ENCODE data around the gene SIT1.
A peak's percentile ranks its signal among the peaks of the same experiment; 100 is the strongest.

The SIT1 gene

DNA sequence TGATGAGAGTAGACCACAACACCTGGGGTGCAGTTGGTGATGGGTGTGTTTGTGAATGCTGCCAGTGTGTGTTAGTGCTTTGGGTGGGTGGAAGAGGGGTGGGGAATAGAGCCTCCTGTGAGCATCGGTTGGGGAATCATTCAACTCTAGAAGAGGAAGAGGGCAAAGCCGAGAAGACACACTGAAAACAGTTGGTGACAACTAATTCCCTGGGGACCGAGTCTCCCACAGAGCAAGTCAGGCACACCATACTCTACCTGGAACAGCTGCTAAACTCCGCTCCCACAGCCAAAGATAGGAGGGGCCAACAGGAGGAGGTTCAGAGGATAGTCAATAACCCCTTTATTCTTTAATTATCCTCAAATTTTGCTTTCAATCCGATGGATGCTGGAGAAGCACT lies 15.8 kb upstream of the SIT1 start:
- H3K4me3 ChIP-seq (ENCODE audit: low read length) = no peak overlapping the region
- H3K9me3 ChIP-seq (replicated peaks; ENCODE audit: low read length) = no peaks in the 10 kb centered on the region
- H3K36me3 ChIP-seq (ENCODE audit: insufficient read depth, low read length) = peaks cover 7% of the 10 kb centered on the region
- peaks cover 23% of the 10 kb centered on the region for H3K4me1 ChIP-seq (ENCODE audit: control insufficient read depth, insufficient read depth, low read length)
- no peak overlapping the region for H3K9ac ChIP-seq (ENCODE audit: low read depth, low read length)
- no peaks in the 10 kb centered on the region for H3K27me3 ChIP-seq (ENCODE audit: control insufficient read depth, insufficient read depth, low read length)
- no peak overlapping the region for H3K4me2 ChIP-seq (ENCODE audit: low read length)

DNA sequence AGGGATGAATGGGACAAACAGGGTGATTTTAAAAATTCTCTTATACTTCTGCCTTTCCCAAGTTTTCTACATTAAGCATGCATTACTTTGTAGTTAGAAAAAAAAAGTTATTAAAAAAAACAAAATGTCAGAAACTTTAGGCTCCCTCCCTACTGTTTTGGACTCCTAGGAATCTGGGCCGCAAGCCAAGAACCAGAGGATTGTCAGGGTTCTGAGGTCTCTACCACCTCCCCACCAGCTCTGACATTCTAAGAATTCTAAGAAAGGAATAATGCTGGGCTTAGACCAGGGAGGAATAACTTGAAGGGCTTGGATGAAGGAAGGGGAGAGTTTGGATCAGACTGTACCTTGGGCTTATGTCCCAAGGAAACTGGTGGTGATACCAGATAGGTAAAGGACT lies 15.3 kb upstream of the SIT1 start:
- no peaks in the 10 kb centered on the region for H3K27me3 ChIP-seq (ENCODE audit: control insufficient read depth, insufficient read depth, low read length)
- H3K9ac ChIP-seq (ENCODE audit: low read depth, low read length) = no peak overlapping the region
- peaks cover 26% of the 10 kb centered on the region for H3K4me1 ChIP-seq (ENCODE audit: control insufficient read depth, insufficient read depth, low read length)
- H3K9me3 ChIP-seq (replicated peaks; ENCODE audit: low read length) = no peaks in the 10 kb centered on the region
- H3K4me2 ChIP-seq (ENCODE audit: low read length) = no peak overlapping the region
- H3K36me3 ChIP-seq (ENCODE audit: insufficient read depth, low read length) = peaks cover 7% of the 10 kb centered on the region
- H3K4me3 ChIP-seq (ENCODE audit: low read length) = no peak overlapping the region

DNA sequence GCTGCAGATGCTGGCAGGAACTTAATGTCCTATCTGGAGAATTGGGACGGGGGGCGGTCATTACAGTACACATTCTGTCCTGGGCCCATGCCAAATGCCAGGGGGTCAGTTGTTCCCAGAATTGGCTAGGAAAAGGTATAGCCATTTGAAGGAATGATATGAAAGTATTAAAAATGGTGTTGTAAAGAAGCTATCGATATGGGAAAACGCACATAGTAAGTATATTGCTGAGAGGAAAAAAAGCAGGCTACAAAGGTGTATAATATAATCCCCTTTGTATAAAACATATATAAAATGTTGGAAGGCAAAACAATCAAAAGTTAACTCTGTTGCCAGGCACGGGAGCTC lies 14.7 kb upstream of the SIT1 start:
- Histone ChIP-seq H3K27me3 (ENCODE audit: control insufficient read depth, insufficient read depth, low read length) (no peaks in the 10 kb centered on the region), H3K9me3 (replicated peaks; ENCODE audit: low read length) (no peaks in the 10 kb centered on the region), H3K4me3 (ENCODE audit: low read length) (peak overlapping the region; percentile 75), H3K36me3 (ENCODE audit: insufficient read depth, low read length) (peaks cover 11% of the 10 kb centered on the region), H3K4me1 (ENCODE audit: control insufficient read depth, insufficient read depth, low read length) (peaks cover 32% of the 10 kb centered on the region), H3K4me2 (ENCODE audit: low read length) (peak overlapping the region; percentile 91), H3K9ac (ENCODE audit: low read depth, low read length) (peak overlapping the region; percentile 74)

DNA sequence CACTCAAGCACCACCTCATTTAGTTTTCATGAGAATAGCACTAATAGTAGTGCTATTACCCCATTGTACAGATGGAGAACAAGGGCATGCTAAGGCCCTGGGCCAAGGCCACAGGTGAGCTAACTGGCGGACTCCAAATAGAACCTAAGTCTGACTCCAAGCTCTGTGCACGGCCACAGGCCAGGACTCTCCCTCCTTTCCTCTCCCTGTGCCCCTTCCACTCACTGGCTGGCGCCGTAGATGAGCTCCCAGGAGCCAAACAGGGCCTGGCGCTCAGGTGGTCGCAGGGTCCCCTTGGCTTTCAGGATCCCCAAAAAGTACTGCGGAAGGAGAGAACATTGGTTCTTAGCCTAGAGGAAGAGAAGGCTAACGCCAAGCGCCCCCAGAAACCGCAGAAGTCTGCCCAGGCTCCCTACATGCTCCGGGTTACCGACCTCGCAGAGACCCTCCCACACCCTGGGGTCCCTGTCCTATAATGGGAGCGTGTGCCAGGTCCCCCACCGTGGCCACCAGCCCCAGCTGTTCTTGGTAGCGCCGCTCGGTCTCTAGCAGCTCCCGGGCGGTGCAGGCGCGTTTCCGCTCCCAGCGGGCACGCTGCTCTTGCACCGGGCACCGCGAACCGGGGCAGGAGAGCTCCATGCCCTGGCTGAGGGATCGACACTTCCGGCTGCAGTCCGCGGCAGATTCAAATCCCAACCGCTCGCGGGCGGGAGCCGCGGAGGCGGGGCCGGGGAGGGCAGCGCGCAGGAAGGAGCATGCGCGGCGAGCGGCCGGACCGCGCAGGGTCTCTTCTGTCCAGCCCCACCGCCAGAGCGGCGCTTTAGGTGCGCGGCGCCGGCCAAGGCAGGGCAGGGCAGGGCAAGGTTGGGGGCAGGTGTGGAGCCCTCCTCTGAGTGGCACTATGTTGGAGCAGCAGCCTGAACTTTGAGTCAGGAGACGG lies 14.1 kb upstream of the SIT1 start, which contains the start of gene ARHGEF39:
TSS of gene ARHGEF39 (minus strand) at position 665 of the 940 bp plus-strand sequence. CDS start at position 639, 26 bp downstream.
- peak within 1 kb of the TSS; percentile 74 for H3K9ac ChIP-seq (ENCODE audit: low read depth, low read length)
- H3K4me2 ChIP-seq (ENCODE audit: low read length) = peak within 1 kb of the TSS; percentile 91
- H3K4me3 ChIP-seq (ENCODE audit: low read length) = peak within 1 kb of the TSS; percentile 75
- no peaks in the 10 kb centered on the region for H3K9me3 ChIP-seq (replicated peaks; ENCODE audit: low read length)
- H3K27me3 ChIP-seq (ENCODE audit: control insufficient read depth, insufficient read depth, low read length) = no peaks in the 10 kb centered on the region
- H3K36me3 ChIP-seq (ENCODE audit: insufficient read depth, low read length) = peaks cover 16% of the 10 kb centered on the region
- peaks cover 32% of the 10 kb centered on the region for H3K4me1 ChIP-seq (ENCODE audit: control insufficient read depth, insufficient read depth, low read length)

DNA sequence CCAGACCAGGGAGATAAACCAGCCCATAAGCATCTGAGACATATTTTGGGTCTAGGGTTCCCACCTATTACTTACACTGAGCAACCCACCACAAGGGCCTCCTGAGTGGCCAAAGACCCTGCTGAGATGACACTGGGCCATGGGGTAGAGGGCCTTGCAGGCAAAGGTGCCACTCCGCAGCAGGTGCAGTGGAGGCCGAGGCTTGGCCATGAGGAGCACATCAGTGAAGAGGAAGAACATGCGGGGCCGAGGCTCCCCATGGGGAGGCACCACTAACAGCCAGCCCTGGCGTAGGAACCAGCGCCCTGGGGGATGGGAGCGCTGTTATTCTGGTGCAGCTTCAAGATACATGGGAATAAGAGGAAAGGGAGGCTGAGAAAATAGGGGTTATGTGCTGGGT lies 11.7 kb upstream of the SIT1 start:
- Histone ChIP-seq H3K9ac (ENCODE audit: low read depth, low read length) (no peak overlapping the region), H3K36me3 (ENCODE audit: insufficient read depth, low read length) (peaks cover 16% of the 10 kb centered on the region), H3K27me3 (ENCODE audit: control insufficient read depth, insufficient read depth, low read length) (no peaks in the 10 kb centered on the region), H3K4me2 (ENCODE audit: low read length) (no peak overlapping the region), H3K4me3 (ENCODE audit: low read length) (no peak overlapping the region), H3K9me3 (replicated peaks; ENCODE audit: low read length) (no peaks in the 10 kb centered on the region), H3K4me1 (ENCODE audit: control insufficient read depth, insufficient read depth, low read length) (peaks cover 42% of the 10 kb centered on the region)

DNA sequence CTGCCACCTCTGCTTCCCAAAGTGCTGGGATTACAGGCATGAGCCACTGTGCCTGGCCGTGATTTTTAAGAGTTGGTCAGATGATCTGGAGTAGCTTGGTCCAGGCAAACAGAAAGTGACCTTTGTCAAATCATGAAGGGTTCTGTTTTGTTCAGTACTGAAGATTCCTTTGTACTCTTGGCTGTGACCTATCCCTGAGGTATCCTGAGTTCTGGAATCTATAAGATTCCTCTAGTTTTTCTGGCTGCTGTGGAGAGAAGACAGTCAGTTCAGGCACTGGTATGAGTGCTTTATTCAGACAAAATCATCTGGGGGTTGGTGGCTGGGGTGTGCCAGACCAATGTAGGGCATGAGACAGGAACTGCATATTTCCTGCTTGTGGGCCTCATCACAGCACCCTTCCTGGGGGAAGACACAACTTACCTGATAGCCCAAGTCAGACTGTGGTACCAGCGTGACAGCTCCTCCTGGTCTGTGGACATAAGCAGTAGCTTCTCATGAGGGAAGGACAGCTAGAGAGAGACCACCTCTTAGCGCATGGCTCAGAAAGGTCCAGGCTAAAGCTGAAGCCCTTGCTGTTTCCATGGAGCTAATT lies 11.1 kb upstream of the SIT1 start:
- H3K4me3 ChIP-seq (ENCODE audit: low read length) = no peak overlapping the region

DNA sequence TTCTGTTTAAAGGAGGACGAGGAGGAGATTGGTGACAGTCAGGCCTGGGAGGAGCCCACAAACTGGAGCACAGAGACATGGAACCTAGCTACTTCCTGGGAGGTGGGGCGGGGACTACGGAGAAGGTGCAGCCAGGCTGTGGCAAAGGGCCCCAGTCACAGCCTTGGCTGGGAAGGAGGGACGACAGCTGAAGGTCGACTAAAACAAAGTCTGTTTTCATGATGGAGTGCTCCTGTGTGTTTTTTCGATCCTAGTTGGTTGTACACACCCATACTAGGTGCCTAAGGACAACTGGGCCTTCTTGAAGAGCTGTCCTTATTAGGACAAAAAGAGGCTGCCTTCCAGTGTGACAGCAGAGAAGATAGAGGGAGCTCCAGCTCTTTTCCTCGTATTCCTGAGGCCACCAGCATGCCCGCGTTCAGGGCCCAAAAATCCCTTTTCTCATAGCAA lies 10.3 kb upstream of the SIT1 start:
- Histone ChIP-seq H3K9ac (ENCODE audit: low read depth, low read length) (no peak overlapping the region), H3K4me1 (ENCODE audit: control insufficient read depth, insufficient read depth, low read length) (peaks cover 43% of the 10 kb centered on the region), H3K4me3 (ENCODE audit: low read length) (no peak overlapping the region)

More for the DNA sequence above, 11.1 kb upstream of the SIT1 start:
- H3K36me3 ChIP-seq (ENCODE audit: insufficient read depth, low read length) = peaks cover 16% of the 10 kb centered on the region
- H3K9ac ChIP-seq (ENCODE audit: low read depth, low read length) = no peak overlapping the region
- H3K27me3 ChIP-seq (ENCODE audit: control insufficient read depth, insufficient read depth, low read length) = no peaks in the 10 kb centered on the region
- H3K9me3 ChIP-seq (replicated peaks; ENCODE audit: low read length) = no peaks in the 10 kb centered on the region
- H3K4me2 ChIP-seq (ENCODE audit: low read length) = no peak overlapping the region
- peaks cover 47% of the 10 kb centered on the region for H3K4me1 ChIP-seq (ENCODE audit: control insufficient read depth, insufficient read depth, low read length)

DNA sequence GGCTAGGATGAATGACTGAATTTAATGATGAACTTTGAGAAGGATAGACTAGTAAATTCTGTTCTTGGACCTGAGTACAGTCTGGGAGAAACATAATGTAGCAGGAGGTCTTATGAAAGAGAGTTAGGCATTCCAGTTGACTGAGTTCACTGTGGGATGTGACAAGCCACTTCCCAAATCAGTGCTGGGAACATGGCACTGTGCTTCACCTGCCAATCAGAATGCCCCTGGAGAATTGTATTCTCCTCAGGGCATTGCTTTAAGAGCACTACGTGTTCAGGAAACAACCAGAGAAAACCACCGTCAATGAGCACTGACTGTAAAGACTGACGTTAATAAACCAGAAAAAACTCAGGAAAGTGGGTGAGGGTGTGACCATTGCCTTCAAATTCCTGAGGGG lies 8.6 kb upstream of the SIT1 start:
- Histone ChIP-seq H3K9me3 (replicated peaks; ENCODE audit: low read length) (no peaks in the 10 kb centered on the region), H3K4me2 (ENCODE audit: low read length) (peak overlapping the region; percentile 83), H3K4me1 (ENCODE audit: control insufficient read depth, insufficient read depth, low read length) (peaks cover 31% of the 10 kb centered on the region), H3K4me3 (ENCODE audit: low read length) (peak overlapping the region; percentile 91), H3K27me3 (ENCODE audit: control insufficient read depth, insufficient read depth, low read length) (no peaks in the 10 kb centered on the region), H3K36me3 (ENCODE audit: insufficient read depth, low read length) (peaks cover 16% of the 10 kb centered on the region), H3K9ac (ENCODE audit: low read depth, low read length) (peak overlapping the region; percentile 93)

More for the DNA sequence above, 10.3 kb upstream of the SIT1 start:
- Histone ChIP-seq H3K27me3 (ENCODE audit: control insufficient read depth, insufficient read depth, low read length) (no peaks in the 10 kb centered on the region), H3K9me3 (replicated peaks; ENCODE audit: low read length) (no peaks in the 10 kb centered on the region), H3K36me3 (ENCODE audit: insufficient read depth, low read length) (peaks cover 16% of the 10 kb centered on the region), H3K4me2 (ENCODE audit: low read length) (no peak overlapping the region)

DNA sequence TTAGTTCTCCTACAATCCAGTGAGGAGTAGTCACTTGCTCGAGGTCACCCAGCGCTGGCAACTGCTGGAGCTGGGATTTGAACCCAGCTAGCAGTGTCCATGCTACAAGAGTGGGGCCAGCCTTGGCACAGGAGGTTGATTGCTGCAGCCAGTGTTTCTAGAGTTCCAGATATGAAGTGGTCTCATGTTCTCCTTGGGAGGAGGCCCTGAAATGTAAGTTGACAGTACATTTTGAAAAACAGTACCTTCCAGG lies 8.2 kb upstream of the SIT1 start:
- Histone ChIP-seq H3K36me3 (ENCODE audit: insufficient read depth, low read length) (peaks cover 16% of the 10 kb centered on the region), H3K9me3 (replicated peaks; ENCODE audit: low read length) (no peaks in the 10 kb centered on the region), H3K4me1 (ENCODE audit: control insufficient read depth, insufficient read depth, low read length) (peaks cover 27% of the 10 kb centered on the region), H3K4me3 (ENCODE audit: low read length) (peak overlapping the region; percentile 91), H3K4me2 (ENCODE audit: low read length) (peak overlapping the region; percentile 83), H3K9ac (ENCODE audit: low read depth, low read length) (peak overlapping the region; percentile 93), H3K27me3 (ENCODE audit: control insufficient read depth, insufficient read depth, low read length) (no peaks in the 10 kb centered on the region)

DNA sequence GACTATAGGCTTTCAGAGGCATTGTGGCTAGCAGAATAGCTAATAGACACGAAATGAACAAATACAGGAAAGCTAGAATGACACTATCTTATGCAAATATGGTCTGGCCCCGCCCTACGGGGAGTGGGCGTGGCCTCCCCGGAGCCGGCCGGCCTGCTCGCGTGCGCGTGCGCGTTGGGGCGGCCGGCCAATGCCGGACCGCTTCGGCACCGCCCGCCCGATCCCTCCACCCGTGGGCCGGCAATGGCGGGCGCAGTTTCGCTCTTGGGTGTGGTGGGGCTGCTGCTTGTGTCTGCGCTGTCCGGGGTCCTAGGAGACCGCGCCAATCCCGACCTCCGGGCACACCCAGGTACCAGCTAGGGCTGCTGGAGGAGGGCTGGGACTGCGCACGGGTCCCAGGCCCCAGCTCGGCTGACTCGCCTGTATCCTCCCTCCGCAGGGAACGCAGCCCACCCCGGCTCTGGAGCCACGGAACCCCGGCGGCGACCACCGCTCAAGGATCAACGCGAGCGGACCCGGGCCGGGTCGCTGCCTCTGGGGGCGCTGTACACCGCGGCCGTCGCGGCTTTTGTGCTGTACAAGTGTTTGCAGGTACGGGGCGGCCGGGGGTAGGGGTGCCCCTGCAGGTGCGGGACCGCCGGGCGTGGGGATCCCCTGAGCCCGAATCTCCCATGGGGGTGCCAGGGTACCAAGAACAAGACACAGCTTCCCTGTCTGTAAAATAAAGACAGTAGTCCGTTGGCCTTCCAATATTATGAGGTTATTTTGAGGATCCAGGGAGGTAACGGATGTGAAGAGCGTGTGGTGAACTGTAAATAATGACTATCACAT lies 7.6 kb upstream of the SIT1 start, which contains the start of gene CCDC107:
TSS of gene CCDC107 (plus strand) at position 156 of the 831 bp plus-strand sequence. CDS start at position 244, 88 bp downstream.
- no peaks in the 10 kb centered on the region for H3K9me3 ChIP-seq (replicated peaks; ENCODE audit: low read length)
- peak within 1 kb of the TSS; percentile 83 for H3K4me2 ChIP-seq (ENCODE audit: low read length)
- peak within 1 kb of the TSS; percentile 91 for H3K4me3 ChIP-seq (ENCODE audit: low read length)
- H3K27me3 ChIP-seq (ENCODE audit: control insufficient read depth, insufficient read depth, low read length) = no peaks in the 10 kb centered on the region
- peaks cover 24% of the 10 kb centered on the region for H3K4me1 ChIP-seq (ENCODE audit: control insufficient read depth, insufficient read depth, low read length)
- peaks cover 16% of the 10 kb centered on the region for H3K36me3 ChIP-seq (ENCODE audit: insufficient read depth, low read length)
- H3K9ac ChIP-seq (ENCODE audit: low read depth, low read length) = peak within 1 kb of the TSS; percentile 93

DNA sequence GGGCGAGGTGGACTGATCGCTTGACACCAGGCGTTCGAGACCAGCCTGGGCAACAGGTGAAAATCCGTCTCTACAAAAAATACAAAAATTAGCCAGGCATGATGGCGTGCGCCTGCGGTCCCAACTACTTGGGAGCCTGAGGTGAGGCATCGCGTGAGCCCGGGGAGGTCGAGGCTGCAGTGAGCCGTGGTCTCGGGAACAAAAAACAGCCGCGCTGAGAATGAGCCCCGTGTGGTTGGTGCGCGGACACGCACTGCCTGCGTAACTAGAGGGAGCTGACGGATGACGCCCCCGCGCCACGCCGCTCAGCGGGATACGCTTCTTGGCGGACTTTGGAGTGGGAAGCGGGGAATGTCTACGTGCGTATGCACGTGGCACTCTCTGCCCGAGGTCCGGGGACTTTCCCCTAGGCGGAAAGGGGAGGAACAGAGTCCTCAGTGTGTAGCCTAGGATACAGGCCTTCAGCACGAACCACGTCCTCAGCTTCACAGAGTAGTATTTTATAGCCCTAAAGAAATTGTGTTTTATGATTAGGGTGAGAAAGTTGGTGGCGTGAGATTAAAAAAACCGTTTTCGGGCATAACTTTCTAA lies 6.9 kb upstream of the SIT1 start, which contains the start of gene RMRP:
TSS of gene RMRP (minus strand) at position 474 of the 591 bp plus-strand sequence.
- Histone ChIP-seq H3K9me3 (replicated peaks; ENCODE audit: low read length) (no peaks in the 10 kb centered on the region), H3K4me3 (ENCODE audit: low read length) (peak within 1 kb of the TSS; percentile 91), H3K27me3 (ENCODE audit: control insufficient read depth, insufficient read depth, low read length) (no peaks in the 10 kb centered on the region), H3K4me2 (ENCODE audit: low read length) (peak within 1 kb of the TSS; percentile 83), H3K36me3 (ENCODE audit: insufficient read depth, low read length) (peaks cover 16% of the 10 kb centered on the region), H3K9ac (ENCODE audit: low read depth, low read length) (peak within 1 kb of the TSS; percentile 93), H3K4me1 (ENCODE audit: control insufficient read depth, insufficient read depth, low read length) (peaks cover 28% of the 10 kb centered on the region)

Data from skeletal muscle satellite cell (primary cell).